WTC11 (cell line): ENCODE measurements around the gene CELF4. TPM values are rescaled to one million over a fixed set of nuclear protein-coding genes. Genes with fewer than 3 reads are reported as not detected.

Source experiments
- ATAC-seq: fragments of 200-7000 bp; cut with Tn5 transposase; 2 replicates; pipeline ENCODE4 v1.10.0; 2021; ENCODE audit warnings: mild to moderate bottlenecking, moderate library complexity
- CTCF ChIA-PET: fragments of 300-600 bp; sonication (Branson Sonifier 250); formaldehyde crosslinking; loops from one replicate; lab custom pipeline; 2021; ENCODE audit warnings: antibody characterized with exemption; lab: Charles Lee
- POLR2A ChIA-PET: fragments of 350-600 bp; sonication (Branson Sonifier 250); formaldehyde crosslinking; loops from one replicate; lab custom pipeline; 2021; ENCODE audit warnings: antibody characterized with exemption; lab: Charles Lee
- DNase-seq: peaks from one replicate; pipeline ENCODE4 v3.0.0; 2021; ENCODE audit warnings: low spot score
- H3K27ac Mint-ChIP-seq: 2 replicates; pipeline ENCODE4 v1.8.0; 2021; ENCODE audit warnings: mixed read lengths
- H3K27me3 Mint-ChIP-seq: 2 replicates; pipeline ENCODE4 v1.8.0; 2021; ENCODE audit warnings: low read depth, mild to moderate bottlenecking, moderate library complexity, mixed read lengths
- H3K36me3 Mint-ChIP-seq: 2 replicates; pipeline ENCODE4 v1.8.0; 2021; ENCODE audit warnings: mixed read lengths
- H3K4me1 Mint-ChIP-seq: 2 replicates; pipeline ENCODE4 v1.8.0; 2022; ENCODE audit warnings: mixed read lengths
- H3K4me3 Mint-ChIP-seq: 2 replicates; pipeline ENCODE4 v1.8.0; 2021; ENCODE audit warnings: mild to moderate bottlenecking, moderate library complexity, mixed read lengths
- H3K9me3 Mint-ChIP-seq: 2 replicates; pipeline ENCODE4 v1.8.0; 2021; ENCODE audit warnings: mixed read lengths
- CDX4 ChIP-seq: fragments of 250-450 bp; sonication (Bioruptor Pico); IDR thresholded peaks from 2 replicates; pipeline ENCODE4 v1.9.0; 2021; ENCODE audit warnings: moderate library complexity, mild to moderate bottlenecking, inconsistent platforms, borderline replicate concordance
- FOXJ3 ChIP-seq: sonication (generic); formaldehyde crosslinking; IDR thresholded peaks from 2 replicates; pipeline ENCODE4 v1.9.0; 2021; ENCODE audit warnings: missing genetic modification reagents, mild to moderate bottlenecking, borderline replicate concordance
- FOXP4 ChIP-seq: sonication (generic); formaldehyde crosslinking; IDR thresholded peaks from 2 replicates; pipeline ENCODE4 v1.8.0; 2022; ENCODE audit warnings: mild to moderate bottlenecking, missing genetic modification reagents
- JAZF1 ChIP-seq: fragments of 250-450 bp; sonication (Bioruptor Pico); IDR thresholded peaks from 2 replicates; pipeline ENCODE4 v1.9.0; 2021; ENCODE audit warnings: moderate library complexity, mild to moderate bottlenecking, inconsistent platforms
- MYBL2 ChIP-seq: sonication (generic); formaldehyde crosslinking; IDR thresholded peaks from 2 replicates; pipeline ENCODE4 v1.8.1; 2023; ENCODE audit warnings: mild to moderate bottlenecking, moderate library complexity, missing genetic modification reagents
- NR2C2 ChIP-seq: sonication (generic); formaldehyde crosslinking; IDR thresholded peaks from 2 replicates; pipeline ENCODE4 v1.8.0; 2022; ENCODE audit warnings: mild to moderate bottlenecking, missing genetic modification reagents
- PRDM15 ChIP-seq: sonication (generic); formaldehyde crosslinking; IDR thresholded peaks from 2 replicates; pipeline ENCODE4 v1.8.0; 2022; ENCODE audit warnings: missing genetic modification reagents
- PRRX2 ChIP-seq: fragments of 250-450 bp; sonication (Bioruptor Pico); IDR thresholded peaks from 2 replicates; pipeline ENCODE4 v1.8.0; 2021; ENCODE audit warnings: mild to moderate bottlenecking
- RORB ChIP-seq: fragments of 250-450 bp; sonication (Bioruptor Pico); IDR thresholded peaks from 2 replicates; pipeline ENCODE4 v1.9.0; 2021; ENCODE audit warnings: mild to moderate bottlenecking
- ZNF138 ChIP-seq: sonication (generic); formaldehyde crosslinking; conservative IDR thresholded peaks from 2 replicates; pipeline ENCODE4 v1.8.1; 2022; ENCODE audit warnings: mild to moderate bottlenecking, moderate library complexity, missing genetic modification reagents
- ZNF281 ChIP-seq: sonication (generic); formaldehyde crosslinking; IDR thresholded peaks from 2 replicates; pipeline ENCODE4 v1.8.0; 2023; ENCODE audit warnings: mild to moderate bottlenecking, missing genetic modification reagents
- total RNA-seq: library from RNA; stranded (reverse); gene quantifications from 3 replicates; pipeline ENCODE4 v1.2.3, GENCODE V29; 2021

CELF4 gene
- total RNA-seq, 1 experiment from 2014 or later: 2.9 TPM

GRCh38 chr18:37607281-37607680, 41.7 kb upstream of the CELF4 start:
- TF ChIP-seq JAZF1 (CRISPR knock-in tag): no peak
- TF ChIP-seq MYBL2 (CRISPR knock-in tag): no peak
- TF ChIP-seq CDX4 (CRISPR knock-in tag): no peak
- TF ChIP-seq FOXJ3 (CRISPR knock-in tag): no peak
- no peak for TF ChIP-seq NR2C2
- TF ChIP-seq ZNF138 (CRISPR knock-in tag): no peak
- no peak for TF ChIP-seq FOXP4
- no peak for TF ChIP-seq PRRX2
- H3K4me3 Mint-ChIP-seq: no peak overlapping the region
- H3K36me3 Mint-ChIP-seq: peaks cover 4% of the 10 kb centered on the region; the same call in 1 of the 2 replicates
- peaks cover 11% of the 10 kb centered on the region for H3K27me3 Mint-ChIP-seq
- peaks cover 8% of the 10 kb centered on the region for H3K9me3 Mint-ChIP-seq
- no peaks in the 10 kb centered on the region for H3K4me1 Mint-ChIP-seq
- CTCF ChIA-PET: no interaction called here
- ATAC-seq (no peak), DNase-seq (no peak)
- H3K27ac Mint-ChIP-seq: no peak overlapping the region
- POLR2A ChIA-PET: no interaction called here

GRCh38 chr18:37604032-37604431, 38.4 kb upstream of the CELF4 start:
- no peak overlapping the region for H3K4me3 Mint-ChIP-seq

More at GRCh38 chr18:37604032-37604431, 38.4 kb upstream of the CELF4 start:
- Mint-ChIP-seq H3K9me3 (peaks cover 13% of the 10 kb centered on the region), H3K36me3 (peaks cover 4% of the 10 kb centered on the region; the same call in 1 of the 2 replicates), H3K4me1 (no peaks in the 10 kb centered on the region), H3K27ac (no peak overlapping the region), H3K27me3 (peaks cover 7% of the 10 kb centered on the region)
- DNase-seq: no peak
- TF ChIP-seq RORB (CRISPR knock-in tag) (no peak), ZNF281 (CRISPR knock-in tag) (no peak), JAZF1 (CRISPR knock-in tag) (no peak), PRDM15 (no peak)
- ChIA-PET CTCF (no interaction called here), POLR2A (no interaction called here)
- ATAC-seq: no peak
